ENCODE results near the gene ZWILCH.

GRCh38 chr15:66574596-66574950 lies 69.4 kb downstream of the ZWILCH start:
- no peak for TF ChIP-seq CTCF (IDR thresholded peaks at IDR 0.05)
- no peak for TF ChIP-seq POLR2A (IDR thresholded peaks at IDR 0.05)
